ENCODE results near the gene PTHLH. TPM values are rescaled to one million over a fixed set of nuclear protein-coding genes. Genes with fewer than 3 reads are reported as not detected.

PTHLH gene
- total and polyA plus RNA-seq, 2 donors (not counting 3 experiments of a cell fraction or from before 2014, with no cell fraction given) = 0.60 to 0.65 TPM

- H3K4me1 ChIP-seq (ENCODE audit: control insufficient read depth, extremely low read depth, insufficient read depth, low read length) = no peaks in the 10 kb centered on the region
- no peak overlapping the region for H3K9ac ChIP-seq (replicated peaks; ENCODE audit: extremely low read depth, insufficient read depth, low read length)
- FAIRE-seq = no peak
- H3K36me3 ChIP-seq (ENCODE audit: control insufficient read depth in 2 of 2, extremely low read depth in 1 of 2, insufficient read depth in 2 of 2, low read length in 2 of 2) = no peaks in the 10 kb centered on the region
- intact Hi-C loops (cut with micrococcal nuclease) (no loop called here), dilution Hi-C loops (cut with MboI; ENCODE audit: extremely low pct_ligation_motif_present, low sequenced_read_pairs) (no loop called here)
- H2AFZ ChIP-seq (ENCODE audit: low read depth, low read length) = no peak overlapping the region
- no peak overlapping the region for H3K4me2 ChIP-seq (ENCODE audit: insufficient read depth, low read length)
- ChIA-PET POLR2A (no interaction called here), CTCF (interaction anchor here (0.6 kb wide), 1 partner anchor 502 kb away, joined by 3 read pairs; no protein-coding TSS in a partner anchor)
- no peak for DNase-seq (ENCODE audit: low read depth, low spot score)
- no TSS peak for BruUV-seq (replicated peaks)
- no peaks in the 10 kb centered on the region for H3K79me2 ChIP-seq (ENCODE audit: control insufficient read depth, insufficient read depth, low read length)
- H3K9me1 ChIP-seq (replicated peaks; ENCODE audit: control insufficient read depth, extremely low read depth, insufficient read depth, low read length) = no peaks in the 10 kb centered on the region
- no peak for TF ChIP-seq MAX (IDR thresholded peaks at IDR 0.05; ENCODE audit: insufficient read depth, insufficient read length)
- TF ChIP-seq POLR2AphosphoS5 (IDR thresholded peaks at IDR 0.05; ENCODE audit: insufficient read depth, low read depth, low read length) = no peak
- no peak for TF ChIP-seq GATA2 (IDR thresholded peaks at IDR 0.05; ENCODE audit: insufficient read depth, insufficient read length, low read depth, low read length)
- TF ChIP-seq CTCF (IDR thresholded peaks at IDR 0.05; ENCODE audit: extremely low read depth in 1 of 2, insufficient read depth in 1 of 2, low read depth in 1 of 2, low read length in 2 of 2) = no peak
- no peak for TF ChIP-seq MYC (IDR thresholded peaks at IDR 0.05; ENCODE audit: low read depth, low read length)
- TF ChIP-seq JUN (IDR thresholded peaks at IDR 0.05; ENCODE audit: borderline replicate concordance, insufficient read depth, insufficient read length, low read depth) = no peak
- TF ChIP-seq EZH2 (IDR thresholded peaks at IDR 0.05; ENCODE audit: borderline replicate concordance, low read depth, low read length, severe bottlenecking) = no peak
- no peak for TF ChIP-seq POLR2A (IDR thresholded peaks at IDR 0.05; ENCODE audit: low read depth, low read length)
- TF ChIP-seq FOS (IDR thresholded peaks at IDR 0.05; ENCODE audit: borderline replicate concordance, insufficient read depth, low read length) = no peak
- no peak overlapping the region for H3K4me3 ChIP-seq (replicated peaks in 1 of 3; ENCODE audit: insufficient read depth in 1 of 3, low read depth in 1 of 3, low read length in 3 of 3)
- no peaks in the 10 kb centered on the region for H3K9me3 ChIP-seq (replicated peaks; ENCODE audit: control insufficient read depth, insufficient read depth, low read length)
- no peaks in the 10 kb centered on the region for H4K20me1 ChIP-seq (replicated peaks; ENCODE audit: control insufficient read depth, extremely low read depth, insufficient read depth, low read length)
- H3K27ac ChIP-seq (ENCODE audit: insufficient read depth, low read depth, low read length) = no peak overlapping the region
- no peaks in the 10 kb centered on the region for H3K27me3 ChIP-seq (ENCODE audit: control insufficient read depth in 2 of 2, insufficient read depth in 2 of 2, low read length in 2 of 2)
Measured at GRCh38 chr12:28010036-28010435, 37.5 kb upstream of the PTHLH start.
